B cell (primary cell): Measurements from ENCODE around the gene HOTAIR. TPM values are rescaled to one million over a fixed set of nuclear protein-coding genes. Genes with fewer than 3 reads are reported as not detected.

Experiments used
- ATAC-seq: fragments of 200-7000 bp; cut with Tn5 transposase; one replicate; pipeline ENCODE4 v1.10.0; 2021; ENCODE audit warnings: low read depth, mild to moderate bottlenecking, moderate number of reproducible peaks, moderate library complexity
- CTCF ChIA-PET: fragments of 350-600 bp; sonication (Branson Sonifier 250); formaldehyde crosslinking; loops from one replicate; lab custom pipeline; 2021; ENCODE audit warnings: antibody characterized with exemption, inconsistent platforms; lab: Charles Lee
- POLR2A ChIA-PET: fragments of 350-600 bp; sonication (Branson Sonifier 250); formaldehyde crosslinking; loops from one replicate; lab custom pipeline; 2021; ENCODE audit warnings: antibody characterized with exemption; lab: Charles Lee
- DNase-seq: peaks from one replicate; pipeline ENCODE4 v3.0.0; 2013
- H2AFZ ChIP-seq: 2 replicates; pipeline ENCODE4 v1.6.1; 2012; ENCODE audit warnings: mild to moderate bottlenecking, low read depth, low read length; ENCODE audit not compliant: insufficient read depth, poor library complexity, severe bottlenecking
- H3K27ac ChIP-seq, 2 donors: 1 replicate in 1 of 2; 2 replicates in 1 of 2; pipeline ENCODE4 v1.5.1; 2012 to 2013; ENCODE audit warnings: low read length in 2 of 2, mild to moderate bottlenecking in 2 of 2, moderate library complexity in 1 of 2
- H3K27me3 ChIP-seq, 4 experiments: fragments of 200-600 bp in 1 of 4; sonication (generic) in 1 of 4; replicated peaks in 1 of 4; 1 replicate in 2 of 4; 2 replicates in 2 of 4; pipeline versions ENCODE4 v1.6.1 to v1.7.0; 2013 to 2016; ENCODE audit warnings: low read length in 3 of 4, mild to moderate bottlenecking in 2 of 4, mixed read lengths in 1 of 4, moderate library complexity in 1 of 4; ENCODE audit not compliant: insufficient read depth in 4 of 4, control insufficient read depth in 3 of 4; ENCODE audit errors: control extremely low read depth in 1 of 4
- H3K36me3 ChIP-seq, 2 experiments: replicated peaks in 1 of 2; 1 replicate in 1 of 2; 2 replicates in 1 of 2; pipeline versions ENCODE4 v1.6.1 to v1.7.1; 2013; ENCODE audit warnings: low read length in 1 of 2; ENCODE audit not compliant: insufficient read depth in 2 of 2, control insufficient read depth in 1 of 2; ENCODE audit errors: control extremely low read depth in 1 of 2, extremely low read depth in 1 of 2
- H3K4me1 ChIP-seq, 2 donors: fragments of 200-600 bp in 1 of 2; sonication (generic) in 1 of 2; 1 replicate in 1 of 2; 2 replicates in 1 of 2; pipeline versions ENCODE4 v1.5.1 to v1.6.1; 2013 to 2017; ENCODE audit warnings: low read length in 2 of 2; ENCODE audit not compliant: control insufficient read depth in 2 of 2, insufficient read depth in 2 of 2
- H3K4me2 ChIP-seq: replicated peaks from 2 replicates; pipeline ENCODE3; 2012; ENCODE audit warnings: mild to moderate bottlenecking, low read depth, low read length; ENCODE audit not compliant: poor library complexity, severe bottlenecking
- H3K4me3 ChIP-seq, 5 experiments: fragments of 200-600 bp in 1 of 5; sonication (generic) in 1 of 5; 1 replicate in 3 of 5; 2 replicates in 2 of 5; pipeline versions ENCODE4 v1.5.1 to v1.7.0; 2011 to 2016; ENCODE audit warnings: low read length in 4 of 5, mild to moderate bottlenecking in 4 of 5, low read depth in 2 of 5, control low read depth in 1 of 5, moderate library complexity in 1 of 5; ENCODE audit not compliant: insufficient read depth in 1 of 5; ENCODE audit errors: control extremely low read depth in 1 of 5, extremely low read depth in 1 of 5
- H3K79me2 ChIP-seq: fragments of 200-600 bp; sonication (generic); one replicate; pipeline ENCODE4 v1.6.0; 2016; ENCODE audit warnings: low read length; ENCODE audit not compliant: control insufficient read depth, insufficient read depth
- H3K9ac ChIP-seq: fragments of 200-600 bp; sonication (generic); 2 replicates; pipeline ENCODE4 v1.6.1; 2017; ENCODE audit warnings: mild to moderate bottlenecking, low read length, moderate library complexity
- H3K9me3 ChIP-seq, 3 donors: one replicate each; pipeline versions ENCODE4 v1.6.1 to v1.7.1; 2013; ENCODE audit warnings: low read length in 2 of 3; ENCODE audit not compliant: control insufficient read depth in 2 of 3, insufficient read depth in 1 of 3; ENCODE audit errors: control extremely low read depth in 1 of 3
- H4K20me1 ChIP-seq: 2 replicates; pipeline ENCODE4 v1.6.0; 2012; ENCODE audit warnings: mild to moderate bottlenecking, low read length; ENCODE audit not compliant: insufficient read depth, control insufficient read depth, poor library complexity, severe bottlenecking
- H3K27ac Mint-ChIP-seq: one replicate; pipeline ENCODE4 v1.8.0; 2021; ENCODE audit warnings: mixed read lengths
- H3K27me3 Mint-ChIP-seq: one replicate; pipeline ENCODE4 v1.8.0; 2021; ENCODE audit warnings: mixed read lengths
- H3K4me1 Mint-ChIP-seq: one replicate; pipeline ENCODE4 v1.8.0; 2021; ENCODE audit warnings: mixed read lengths
- H3K4me3 Mint-ChIP-seq: one replicate; pipeline ENCODE4 v1.8.0; 2021; ENCODE audit warnings: mixed read lengths
- H3K9me3 Mint-ChIP-seq: one replicate; pipeline ENCODE4 v1.8.0; 2022; ENCODE audit warnings: mixed read lengths; ENCODE audit not compliant: insufficient read depth
- CTCF ChIP-seq: fragments of 200-600 bp; IDR thresholded peaks from one replicate; pipeline ENCODE4 v1.8.0; 2022; ENCODE audit warnings: antibody characterized with exemption, mild to moderate bottlenecking
- EZH2 ChIP-seq: IDR thresholded peaks from 2 replicates; pipeline ENCODE4 v1.6.1; 2012; ENCODE audit warnings: borderline replicate concordance, low read depth, mild to moderate bottlenecking, moderate library complexity, low read length; ENCODE audit not compliant: insufficient read depth, poor library complexity, severe bottlenecking
- WGBS: methylation state at CpG from one replicate; pipeline ENCODE4 v1.1.5; 2013; ENCODE audit warnings: missing lambda C conversion rate; ENCODE audit not compliant: insufficient coverage; 5-methylcytosine and 5-hydroxymethylcytosine counted together
- intact Hi-C: fragments of 100-400 bp; cut with micrococcal nuclease; formaldehyde crosslinking; loops from one replicate; pipeline ENCODE4 v1.10.0; 2022
- polyA plus RNA-seq: library from polyadenylated mRNA; depleted of rRNA; stranded (reverse); fragments of >200 nt; gene quantifications from 2 replicates; pipeline ENCODE4 v1.2.3, GENCODE V29; 2012
- total RNA-seq, 2 donors: library from RNA; stranded (reverse); fragments of 120-200 nt in 1 of 2; gene quantifications; 1 replicate in 1 of 2; 2 replicates in 1 of 2; pipeline versions ENCODE4 v1.2.3 to v1.2.4, GENCODE V29; 2013 to 2022

HOTAIR gene
- total and polyA plus RNA-seq, 2 donors (not counting 1 experiment from before 2014, with no cell fraction given): not detected

GRCh38 chr12:53980802-53981496 is 6.2 kb upstream of the HOTAIR start:
- Mint-ChIP-seq H3K4me1 (peaks cover 7% of the 10 kb centered on the region), H3K27me3 (peaks cover 81% of the 10 kb centered on the region), H3K27ac (no peak overlapping the region), H3K9me3 (no peaks in the 10 kb centered on the region), H3K4me3 (no peak overlapping the region)
- intact Hi-C loops: no loop called here
- ATAC-seq (no peak), DNase-seq (peak; percentile 27)
- Histone ChIP-seq H3K27ac (no peak overlapping the region), H2AFZ (no peak overlapping the region), H3K9me3 (peaks cover 0 to 78% (median 12%) of the 10 kb centered on the region in 3 donors), H3K79me2 (no peaks in the 10 kb centered on the region), H3K4me3 (peak overlapping the region in 1 of 5 experiments; percentile 3), H4K20me1 (no peaks in the 10 kb centered on the region), H3K27me3 (peaks cover 0 to 97% (median 90%) of the 10 kb centered on the region in 4 experiments), H3K36me3 (no peaks in the 10 kb centered on the region), H3K4me1 (peaks cover 23 to 32% of the 10 kb centered on the region in 2 donors), H3K4me2 (no peak overlapping the region), H3K9ac (no peak overlapping the region)
- WGBS: 25% methylated on average over 10 of the region's 15 CpGs
- CTCF ChIA-PET: interaction anchor here (1.5 kb wide), 1 partner anchor 22 kb away, joined by 4 read pairs; no protein-coding TSS in a partner anchor
- TF ChIP-seq EZH2 (no peak), CTCF (no peak)
- POLR2A ChIA-PET: no interaction called here

- H3K27ac Mint-ChIP-seq: no peak overlapping the region
- H2AFZ ChIP-seq: no peak overlapping the region
Observed at GRCh38 chr12:53980104-53980801, 5.5 kb upstream of the HOTAIR start.

More at GRCh38 chr12:53980104-53980801, 5.5 kb upstream of the HOTAIR start:
- Histone ChIP-seq H3K9me3 (peaks cover 0 to 78% (median 16%) of the 10 kb centered on the region in 3 donors), H3K4me1 (peaks cover 22 to 31% of the 10 kb centered on the region in 2 donors), H3K36me3 (no peaks in the 10 kb centered on the region), H4K20me1 (no peaks in the 10 kb centered on the region), H3K4me3 (peak overlapping the region in 1 of 5 experiments; percentile 3), H3K79me2 (no peaks in the 10 kb centered on the region), H3K27me3 (peaks cover 0 to 97% (median 89%) of the 10 kb centered on the region in 4 experiments), H3K4me2 (no peak overlapping the region), H3K9ac (no peak overlapping the region), H3K27ac (no peak overlapping the region)
- ATAC-seq (no peak), DNase-seq (no peak)
- Mint-ChIP-seq H3K4me1 (peaks cover 10% of the 10 kb centered on the region), H3K27me3 (peaks cover 82% of the 10 kb centered on the region), H3K4me3 (no peak overlapping the region), H3K9me3 (no peaks in the 10 kb centered on the region)
- intact Hi-C loops: no loop called here
- 10% methylated on average over 5 of the region's 7 CpGs for WGBS
- ChIA-PET POLR2A (no interaction called here), CTCF (interaction anchor here (1.5 kb wide), 1 partner anchor 22 kb away, joined by 4 read pairs; no protein-coding TSS in a partner anchor)
- TF ChIP-seq CTCF (peak; percentile 37), EZH2 (no peak)
